Common myeloid progenitor, CD34-positive (primary cell): ENCODE data around the gene FAM25A.

Source experiments
- CTCF ChIA-PET: fragments of 350-600 bp; sonication (Branson Sonifier 250); formaldehyde crosslinking; loops from one replicate; lab custom pipeline; 2021; ENCODE audit warnings: antibody characterized with exemption; lab: Charles Lee
- POLR2A ChIA-PET: fragments of 350-600 bp; sonication (Branson Sonifier 250); formaldehyde crosslinking; loops from one replicate; lab custom pipeline; 2021; ENCODE audit warnings: antibody characterized with exemption; lab: Charles Lee
- DNase-seq, 3 donors: peaks; one replicate each; pipeline versions ENCODE4 v3.0.0 to v3.0.0-alpha.2; 2013
- H3K27ac ChIP-seq, 2 experiments: 1 replicate in 1 of 2; 2 replicates in 1 of 2; pipeline ENCODE4 v1.7.0; 2013; ENCODE audit warnings: inconsistent platforms in 2 of 2, low read length in 2 of 2, mild to moderate bottlenecking in 2 of 2, low read depth in 1 of 2, moderate library complexity in 1 of 2; ENCODE audit not compliant: severe bottlenecking in 2 of 2, insufficient read depth in 1 of 2, poor library complexity in 1 of 2
- H3K27me3 ChIP-seq, 5 experiments: replicated peaks in 2 of 5; 1 replicate in 3 of 5; 2 replicates in 2 of 5; pipeline versions ENCODE4 v1.6.1 to v1.7.0; 2013; ENCODE audit warnings: low read length in 4 of 5, mild to moderate bottlenecking in 2 of 5, moderate library complexity in 2 of 5, inconsistent platforms in 1 of 5; ENCODE audit not compliant: insufficient read depth in 5 of 5, control insufficient read depth in 4 of 5
- H3K36me3 ChIP-seq, 4 experiments: 1 replicate in 2 of 4; 2 replicates in 2 of 4; pipeline versions ENCODE4 v1.6.1 to v1.7.0; 2013; ENCODE audit warnings: low read length in 3 of 4, control low read depth in 1 of 4, mild to moderate bottlenecking in 1 of 4; ENCODE audit not compliant: control insufficient read depth in 4 of 4, insufficient read depth in 4 of 4
- H3K4me1 ChIP-seq, 4 experiments: 1 replicate in 3 of 4; 2 replicates in 1 of 4; pipeline versions ENCODE4 v1.6.1 to v1.7.1; 2013; ENCODE audit warnings: low read length in 3 of 4, mild to moderate bottlenecking in 3 of 4, control low read depth in 1 of 4, inconsistent platforms in 1 of 4, moderate library complexity in 1 of 4; ENCODE audit not compliant: control insufficient read depth in 4 of 4, insufficient read depth in 4 of 4; ENCODE audit errors: control extremely low read depth in 1 of 4
- H3K4me3 ChIP-seq, 7 experiments: 1 replicate in 4 of 7; 2 replicates in 3 of 7; pipeline versions ENCODE4 v1.5.1 to v1.7.0; 2013; ENCODE audit warnings: mild to moderate bottlenecking in 7 of 7, low read length in 6 of 7, moderate library complexity in 6 of 7, inconsistent platforms in 2 of 7, low read depth in 2 of 7, control low read depth in 1 of 7; ENCODE audit not compliant: insufficient read depth in 4 of 7, control insufficient read depth in 1 of 7; ENCODE audit errors: extremely low read depth in 1 of 7
- H3K9me3 ChIP-seq, 5 experiments: 1 replicate in 4 of 5; 2 replicates in 1 of 5; pipeline versions ENCODE4 v1.6.1 to v1.7.1; 2013; ENCODE audit warnings: low read length in 4 of 5, mild to moderate bottlenecking in 2 of 5, inconsistent platforms in 1 of 5, low read depth in 1 of 5, moderate library complexity in 1 of 5; ENCODE audit not compliant: control insufficient read depth in 4 of 5, insufficient read depth in 2 of 5; ENCODE audit errors: control extremely low read depth in 1 of 5
- WGBS: methylation state at CpG from one replicate; pipeline ENCODE4 v1.1.5; 2013; ENCODE audit not compliant: insufficient coverage; 5-methylcytosine and 5-hydroxymethylcytosine counted together

FAM25A gene

GRCh38 chr10:87058171-87058570, 38.1 kb downstream of the FAM25A start:
- Histone ChIP-seq H3K27me3 (no peaks in the 10 kb centered on the region), H3K36me3 (peaks cover 18 to 77% (median 46%) of the 10 kb centered on the region in 4 experiments)

DNA sequence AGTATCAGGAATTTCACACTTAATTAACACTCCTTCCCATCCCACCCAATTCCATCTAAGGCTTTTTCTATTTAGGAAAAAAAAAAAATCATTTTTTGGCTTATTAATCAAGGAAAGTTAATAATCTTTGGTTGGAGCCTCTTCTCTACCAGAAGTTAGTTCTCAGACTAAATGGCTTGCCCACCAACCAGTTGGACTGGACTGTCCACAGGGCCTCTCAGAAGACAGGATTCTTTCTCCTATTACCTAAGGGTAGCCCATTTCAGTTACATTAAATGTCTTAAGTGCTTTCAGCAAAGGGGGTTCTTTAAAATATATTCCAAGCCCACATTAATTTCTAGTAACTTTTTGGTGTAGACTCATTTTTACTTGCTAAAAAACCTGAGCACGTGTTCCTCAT, 39.3 kb downstream of the FAM25A start:
- no peaks in the 10 kb centered on the region for H3K9me3 ChIP-seq
- peaks cover 18 to 76% (median 45%) of the 10 kb centered on the region in 4 experiments for H3K36me3 ChIP-seq
- no peaks in the 10 kb centered on the region for H3K27me3 ChIP-seq
- H3K4me1 ChIP-seq: peaks cover 8 to 13% (median 12%) of the 10 kb centered on the region in 4 experiments
- WGBS: no CpG with 5 or more reads among the region's 1 CpG
- H3K27ac ChIP-seq: no peak overlapping the region
- H3K4me3 ChIP-seq: no peak overlapping the region
- DNase-seq: no peak
- POLR2A ChIA-PET: no interaction called here
- CTCF ChIA-PET: interaction anchor here (0.7 to 1.2 kb wide), 2 partner anchors 9 to 34 kb away, joined by 3 to 4 read pairs; no protein-coding TSS in a partner anchor

More at GRCh38 chr10:87058171-87058570, 38.1 kb downstream of the FAM25A start:
- Histone ChIP-seq H3K9me3 (no peaks in the 10 kb centered on the region), H3K27ac (no peak overlapping the region), H3K4me3 (no peak overlapping the region), H3K4me1 (peaks cover 8 to 18% (median 16%) of the 10 kb centered on the region in 4 experiments)
- POLR2A ChIA-PET: no interaction called here
- no CpG with 5 or more reads among the region's 1 CpG for WGBS
- CTCF ChIA-PET: no interaction called here
- DNase-seq: no peak

- Histone ChIP-seq H3K4me3 (no peak overlapping the region), H3K27ac (no peak overlapping the region), H3K9me3 (no peaks in the 10 kb centered on the region), H3K4me1 (peaks cover under 1 to 3% (median 2%) of the 10 kb centered on the region in 4 experiments), H3K36me3 (peaks cover 19 to 82% (median 49%) of the 10 kb centered on the region in 4 experiments), H3K27me3 (no peaks in the 10 kb centered on the region)
- no peak for DNase-seq
- POLR2A ChIA-PET: no interaction called here
- CTCF ChIA-PET: interaction anchor here (1.2 to 1.5 kb wide), 2 partner anchors 12 to 33 kb away, joined by 3 read pairs; no protein-coding TSS in a partner anchor
- WGBS: 97% methylated on average over 4 of the region's 6 CpGs
Observed at GRCh38 chr10:87060280-87060928, 40.3 kb downstream of the FAM25A start.

GRCh38 chr10:87064651-87065050, 44.6 kb downstream of the FAM25A start:
- POLR2A ChIA-PET: no interaction called here
- no peak overlapping the region for H3K4me3 ChIP-seq
- H3K36me3 ChIP-seq: peaks cover 26 to 83% (median 57%) of the 10 kb centered on the region in 4 experiments
- H3K4me1 ChIP-seq: no peaks in the 10 kb centered on the region
- no peak for DNase-seq
- H3K27ac ChIP-seq: no peak overlapping the region
- 50% methylated on average over 2 of the region's 5 CpGs for WGBS
- H3K27me3 ChIP-seq: no peaks in the 10 kb centered on the region
- CTCF ChIA-PET: no interaction called here
- no peaks in the 10 kb centered on the region for H3K9me3 ChIP-seq

- Histone ChIP-seq H3K36me3 (peaks cover 22 to 73% (median 46%) of the 10 kb centered on the region in 4 experiments), H3K4me3 (no peak overlapping the region), H3K4me1 (no peaks in the 10 kb centered on the region), H3K9me3 (no peaks in the 10 kb centered on the region), H3K27me3 (no peaks in the 10 kb centered on the region), H3K27ac (no peak overlapping the region)
- ChIA-PET CTCF (interaction anchor here (1.2 kb wide), 1 partner anchor 12 kb away, joined by 3 read pairs; no protein-coding TSS in a partner anchor), POLR2A (no interaction called here)
- 100% methylated on average over 2 of the region's 2 CpGs for WGBS
- DNase-seq: no peak
Observed at GRCh38 chr10:87066178-87066577, 46.1 kb downstream of the FAM25A start.

DNA sequence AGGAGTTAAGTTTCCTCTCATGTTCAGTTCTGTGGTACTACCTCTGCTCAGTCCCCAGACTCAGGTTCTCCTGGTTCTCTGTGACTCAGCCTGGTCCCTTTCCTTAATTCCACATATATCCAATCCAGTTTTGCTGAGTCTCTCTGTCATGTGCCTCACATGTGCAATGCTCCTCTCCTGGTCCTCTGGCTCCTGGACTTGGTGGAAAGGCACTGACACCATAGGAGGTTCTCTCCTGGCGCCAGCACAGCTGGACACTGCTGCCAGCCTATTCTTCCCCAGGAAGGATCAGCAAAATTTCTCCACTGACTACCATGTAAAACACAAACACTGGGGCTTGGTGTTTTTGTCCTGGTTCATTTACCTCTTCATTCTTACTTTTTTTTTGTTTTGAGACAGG, 46.8 kb downstream of the FAM25A start:
- Histone ChIP-seq H3K4me3 (no peak overlapping the region), H3K27ac (no peak overlapping the region), H3K27me3 (no peaks in the 10 kb centered on the region), H3K9me3 (no peaks in the 10 kb centered on the region), H3K4me1 (no peaks in the 10 kb centered on the region), H3K36me3 (peaks cover 19 to 68% (median 46%) of the 10 kb centered on the region in 4 experiments)
- ChIA-PET POLR2A (no interaction called here), CTCF (interaction anchor here (1.2 kb wide), 1 partner anchor 11 kb away, joined by 3 read pairs; no protein-coding TSS in a partner anchor)
- DNase-seq: no peak
- 100% methylated on average over 1 of the region's 1 CpG for WGBS

- Histone ChIP-seq H3K4me1 (no peaks in the 10 kb centered on the region), H3K36me3 (peaks cover 17 to 66% (median 49%) of the 10 kb centered on the region in 4 experiments), H3K27ac (no peak overlapping the region), H3K27me3 (no peaks in the 10 kb centered on the region), H3K9me3 (no peaks in the 10 kb centered on the region), H3K4me3 (no peak overlapping the region)
- POLR2A ChIA-PET: no interaction called here
- CTCF ChIA-PET: interaction anchor here (0.6 to 0.7 kb wide), 2 partner anchors 14 to 390 kb away, joined by 3 read pairs; no protein-coding TSS in a partner anchor
- no peak for DNase-seq
- no CpG with 5 or more reads among the region's 1 CpG for WGBS
Observed at GRCh38 chr10:87068281-87068680, 48.2 kb downstream of the FAM25A start.
